ENCODE data around the gene FER. TPM values are rescaled to one million over a fixed set of nuclear protein-coding genes. Genes with fewer than 3 reads are reported as not detected.

FER gene
- total RNA-seq, 1 experiment from 2014 or later = 22.1 TPM

DNA sequence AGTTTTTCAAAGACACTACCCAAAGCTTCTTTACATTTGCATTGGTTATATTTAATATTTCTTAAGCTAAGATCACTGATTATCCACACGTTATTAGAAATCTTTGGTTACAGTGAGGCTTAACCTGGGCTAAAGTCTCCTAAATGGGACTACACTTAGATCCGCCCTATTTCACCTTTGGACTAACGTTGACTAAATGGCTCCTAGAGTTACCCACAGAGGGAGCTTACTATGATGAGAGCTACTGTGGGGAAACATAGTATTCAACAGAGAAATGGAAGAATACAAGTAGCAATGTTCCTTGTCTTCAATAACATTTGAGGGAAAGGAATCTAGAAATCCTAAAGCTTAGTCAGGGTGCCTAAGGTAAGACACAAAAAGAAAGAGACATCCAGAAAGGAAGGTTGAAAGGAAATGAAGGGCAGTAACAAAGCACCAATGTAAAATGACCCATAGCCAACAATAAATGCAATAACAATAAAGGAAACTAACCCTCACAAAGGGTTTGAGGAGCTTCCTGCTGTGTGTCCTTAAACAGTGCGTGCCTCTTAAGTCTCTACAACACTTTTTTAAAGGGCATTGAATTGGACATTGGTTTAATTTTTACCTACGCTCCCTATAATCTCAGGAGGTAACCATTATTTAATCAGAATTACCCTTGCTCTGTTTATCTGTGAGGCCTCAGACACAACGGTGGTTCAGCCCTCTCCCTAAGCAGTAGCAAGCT, 445.0 kb downstream of the FER start:
- Histone ChIP-seq H3K9me3 (ENCODE audit: control insufficient read depth, insufficient read depth, low read depth, low read length) (no peaks in the 10 kb centered on the region), H3K4me3 (ENCODE audit: low read depth in 2 of 2, low read length in 2 of 2) (no peak overlapping the region), H3K4me1 (ENCODE audit: control insufficient read depth, insufficient read depth, low read length) (no peaks in the 10 kb centered on the region), H3K27ac (ENCODE audit: low read length) (no peak overlapping the region), H3K27me3 (ENCODE audit: control insufficient read depth, insufficient read depth, low read length) (no peaks in the 10 kb centered on the region), H3K36me3 (ENCODE audit: control insufficient read depth, insufficient read depth, low read length) (no peaks in the 10 kb centered on the region)
- ChIA-PET POLR2A (no interaction called here), CTCF (no interaction called here)
- in situ Hi-C loops (cut with HindIII; ENCODE audit: low pct_unique_long_range_greater_than_20kb, low sequenced_read_pairs) = no loop called here
- ATAC-seq (no peak), DNase-seq (ENCODE audit: low read depth, low spot score) (no peak)
- no TSS peak for BruUV-seq (replicated peaks)
- TF ChIP-seq TCF7L2 (IDR thresholded peaks at IDR 0.05; ENCODE audit: low read depth, low read length) (no peak), SIN3A (IDR thresholded peaks at IDR 0.05; ENCODE audit: borderline replicate concordance, insufficient read depth, low read depth, low read length) (no peak), POLR2AphosphoS5 (IDR thresholded peaks at IDR 0.05; ENCODE audit: low read depth, low read length) (no peak), REST (IDR thresholded peaks at IDR 0.05; ENCODE audit: insufficient read depth in 1 of 2, low read depth in 2 of 2, low read length in 1 of 2) (no peak)
- TF ChIP-seq, protein P1, sequence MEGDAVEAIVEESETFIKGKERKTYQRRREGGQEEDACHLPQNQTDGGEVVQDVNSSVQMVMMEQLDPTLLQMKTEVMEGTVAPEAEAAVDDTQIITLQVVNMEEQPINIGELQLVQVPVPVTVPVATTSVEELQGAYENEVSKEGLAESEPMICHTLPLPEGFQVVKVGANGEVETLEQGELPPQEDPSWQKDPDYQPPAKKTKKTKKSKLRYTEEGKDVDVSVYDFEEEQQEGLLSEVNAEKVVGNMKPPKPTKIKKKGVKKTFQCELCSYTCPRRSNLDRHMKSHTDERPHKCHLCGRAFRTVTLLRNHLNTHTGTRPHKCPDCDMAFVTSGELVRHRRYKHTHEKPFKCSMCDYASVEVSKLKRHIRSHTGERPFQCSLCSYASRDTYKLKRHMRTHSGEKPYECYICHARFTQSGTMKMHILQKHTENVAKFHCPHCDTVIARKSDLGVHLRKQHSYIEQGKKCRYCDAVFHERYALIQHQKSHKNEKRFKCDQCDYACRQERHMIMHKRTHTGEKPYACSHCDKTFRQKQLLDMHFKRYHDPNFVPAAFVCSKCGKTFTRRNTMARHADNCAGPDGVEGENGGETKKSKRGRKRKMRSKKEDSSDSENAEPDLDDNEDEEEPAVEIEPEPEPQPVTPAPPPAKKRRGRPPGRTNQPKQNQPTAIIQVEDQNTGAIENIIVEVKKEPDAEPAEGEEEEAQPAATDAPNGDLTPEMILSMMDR (IDR thresholded peaks at IDR 0.05) = no peak
- intact Hi-C loops (cut with micrococcal nuclease; ENCODE audit: unreplicated experiment) = no loop called here

- intact Hi-C loops (cut with micrococcal nuclease; ENCODE audit: unreplicated experiment) = no loop called here
- CTCF ChIA-PET = no interaction called here
- TF ChIP-seq REST (IDR thresholded peaks at IDR 0.05; ENCODE audit: insufficient read depth in 1 of 2, low read depth in 2 of 2, low read length in 1 of 2) = no peak
- no peak for TF ChIP-seq POLR2AphosphoS5 (IDR thresholded peaks at IDR 0.05; ENCODE audit: low read depth, low read length)
- no peak for TF ChIP-seq TCF7L2 (IDR thresholded peaks at IDR 0.05; ENCODE audit: low read depth, low read length)
- TF ChIP-seq, protein P1 (IDR thresholded peaks at IDR 0.05) = no peak
- no peak for TF ChIP-seq SIN3A (IDR thresholded peaks at IDR 0.05; ENCODE audit: borderline replicate concordance, insufficient read depth, low read depth, low read length)
- no peaks in the 10 kb centered on the region for H3K27me3 ChIP-seq (ENCODE audit: control insufficient read depth, insufficient read depth, low read length)
- no peaks in the 10 kb centered on the region for H3K36me3 ChIP-seq (ENCODE audit: control insufficient read depth, insufficient read depth, low read length)
- H3K4me1 ChIP-seq (ENCODE audit: control insufficient read depth, insufficient read depth, low read length) = no peaks in the 10 kb centered on the region
- no peak overlapping the region for H3K4me3 ChIP-seq (ENCODE audit: low read depth in 2 of 2, low read length in 2 of 2)
- no peak for ATAC-seq
- DNase-seq (ENCODE audit: low read depth, low spot score) = no peak
- no peak overlapping the region for H3K27ac ChIP-seq (ENCODE audit: low read length)
- BruUV-seq (replicated peaks) = no TSS peak
- in situ Hi-C loops (cut with HindIII; ENCODE audit: low pct_unique_long_range_greater_than_20kb, low sequenced_read_pairs) = no loop called here
- POLR2A ChIA-PET = no interaction called here
- H3K9me3 ChIP-seq (ENCODE audit: control insufficient read depth, insufficient read depth, low read depth, low read length) = no peaks in the 10 kb centered on the region
These were observed 448.0 kb downstream of the FER start for GRCh38 chr5:109195667-109196066.

Data from Panc1 (cell line).